LHCN-M2 (cell line): Measurements from ENCODE around the gene MIPOL1. TPM values are rescaled to one million over a fixed set of nuclear protein-coding genes. Genes with fewer than 3 reads are reported as not detected.
"Not testable (repeated sequence)": the region's sequence is repeated elsewhere in the genome, so short reads cannot be mapped to it uniquely, and the experiment has no call there.

Source experiments
- DNase-seq: peaks from one replicate; pipeline ENCODE4 v3.0.0-alpha.2; 2012; ENCODE audit warnings: low read depth
- total RNA-seq: library from RNA; depleted of rRNA; stranded (reverse); fragments of >200 nt; gene quantifications from 2 replicates; pipeline ENCODE4 v1.2.3, GENCODE V29; 2014

Gene MIPOL1
- total RNA-seq, 1 experiment from 2014 or later = 9.9 TPM

- no peak for DNase-seq
These were observed 342.3 kb downstream of the MIPOL1 start for GRCh38 chr14:37539992-37540391.

- no peak for DNase-seq
These were observed 346.7 kb downstream of the MIPOL1 start for GRCh38 chr14:37544407-37544806.

- DNase-seq = no peak
These were observed 347.4 kb downstream of the MIPOL1 start for GRCh38 chr14:37545174-37545573.

GRCh38 chr14:37546621-37547447, 349.1 kb downstream of the MIPOL1 start:
- DNase-seq = peak; percentile 14

- peak; percentile 26 for DNase-seq
These were observed 352.8 kb downstream of the MIPOL1 start for GRCh38 chr14:37550511-37550910.

- DNase-seq = no peak
These were observed 353.4 kb downstream of the MIPOL1 start for GRCh38 chr14:37551119-37551518.

- no peak for DNase-seq
These were observed 356.3 kb downstream of the MIPOL1 start for GRCh38 chr14:37553935-37554550.

- DNase-seq = not testable (repeated sequence)
These were observed 357.9 kb downstream of the MIPOL1 start for GRCh38 chr14:37555596-37555995.

- DNase-seq = no peak
These were observed 361.0 kb downstream of the MIPOL1 start for GRCh38 chr14:37558740-37559139.

GRCh38 chr14:37559386-37559785, 361.6 kb downstream of the MIPOL1 start:
- no peak for DNase-seq

GRCh38 chr14:37563189-37563588, 365.5 kb downstream of the MIPOL1 start:
- no peak for DNase-seq

GRCh38 chr14:37565550-37565949, 367.8 kb downstream of the MIPOL1 start:
- no peak for DNase-seq

GRCh38 chr14:37566811-37567371, 369.2 kb downstream of the MIPOL1 start:
- no peak for DNase-seq

GRCh38 chr14:37569729-37570128, 372.0 kb downstream of the MIPOL1 start:
- DNase-seq = no peak

- DNase-seq = no peak
These were observed 373.7 kb downstream of the MIPOL1 start for GRCh38 chr14:37571391-37571790.

GRCh38 chr14:37573356-37573755, 375.6 kb downstream of the MIPOL1 start:
- no peak for DNase-seq

- DNase-seq = no peak
These were observed 381.5 kb downstream of the MIPOL1 start for GRCh38 chr14:37579274-37579673.

GRCh38 chr14:37580146-37580545, 382.4 kb downstream of the MIPOL1 start:
- no peak for DNase-seq

- no peak for DNase-seq
These were observed 385.8 kb downstream of the MIPOL1 start for GRCh38 chr14:37583358-37584210.

- no peak for DNase-seq
These were observed 386.7 kb downstream of the MIPOL1 start for GRCh38 chr14:37584211-37585100.

- DNase-seq = no peak
These were observed 387.4 kb downstream of the MIPOL1 start for GRCh38 chr14:37585101-37585511.
